ENCODE data around the gene SOCS4.
"Not testable (repeated sequence)": the region's sequence is repeated elsewhere in the genome, so short reads cannot be mapped to it uniquely, and the experiment has no call there.

Gene SOCS4

DNA sequence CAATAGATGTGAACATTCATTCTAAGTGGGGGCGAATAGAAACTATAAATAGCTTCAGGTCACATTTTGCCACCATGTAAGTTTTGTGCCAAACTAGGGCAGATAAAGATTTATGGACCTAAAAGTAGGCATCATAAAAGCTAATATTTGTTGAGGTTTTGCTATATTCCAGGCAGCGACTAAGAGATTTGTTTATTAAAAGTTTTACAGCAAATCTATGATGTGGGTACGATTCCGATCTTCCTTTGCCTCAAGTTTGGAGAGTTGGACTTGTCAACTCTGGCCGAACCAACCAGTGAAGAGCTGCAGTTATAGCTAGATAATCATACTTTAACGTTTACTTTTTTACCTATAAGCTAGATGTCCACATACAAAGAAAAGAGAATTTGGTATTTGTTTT lies 26.0 kb downstream of the SOCS4 start:
- no peak for TF ChIP-seq CTCF (conservative IDR thresholded peaks at IDR 0.05)
- peak overlapping the region; percentile 95 for H3K27ac ChIP-seq

DNA sequence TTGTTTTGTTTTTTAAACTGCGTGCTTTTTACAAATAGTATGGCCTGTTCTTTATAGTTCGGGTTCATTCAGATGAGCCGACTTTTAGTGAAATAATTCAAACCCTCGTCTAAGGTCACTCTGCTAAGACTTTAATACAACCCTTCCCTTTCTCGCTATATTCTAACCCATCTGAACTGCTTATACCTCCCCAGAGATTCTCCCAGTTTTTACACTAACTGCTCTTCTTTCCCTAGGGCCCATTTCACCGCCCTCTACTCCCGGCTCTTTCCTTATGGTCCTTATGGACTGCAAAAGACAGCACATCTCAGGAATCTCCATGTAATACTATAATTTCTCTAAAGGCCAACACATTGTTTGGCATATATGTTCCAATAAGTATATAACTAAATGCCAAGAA lies 26.5 kb downstream of the SOCS4 start:
- no peak for TF ChIP-seq CTCF (conservative IDR thresholded peaks at IDR 0.05)
- peak overlapping the region; percentile 95 for H3K27ac ChIP-seq

DNA sequence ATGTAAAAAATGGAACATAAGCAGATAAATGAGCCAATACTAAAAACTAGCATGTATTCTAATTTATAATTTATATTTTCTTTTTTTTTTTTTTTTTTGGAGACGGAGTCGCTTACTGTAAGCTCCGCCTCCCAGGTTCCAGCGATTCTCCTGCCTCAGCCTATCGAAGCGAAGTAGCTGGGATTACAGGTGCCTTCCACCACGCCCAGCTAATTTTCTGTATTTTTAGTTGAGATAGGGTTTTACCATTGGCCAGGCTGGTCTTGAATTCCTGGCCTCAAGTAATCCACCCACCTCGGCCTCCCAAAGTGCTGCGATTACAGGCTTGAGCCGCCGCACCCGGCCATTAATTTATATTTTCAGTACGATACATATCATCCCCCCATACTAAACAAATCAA lies 27.1 kb downstream of the SOCS4 start:
- TF ChIP-seq CTCF (conservative IDR thresholded peaks at IDR 0.05) = no peak

DNA sequence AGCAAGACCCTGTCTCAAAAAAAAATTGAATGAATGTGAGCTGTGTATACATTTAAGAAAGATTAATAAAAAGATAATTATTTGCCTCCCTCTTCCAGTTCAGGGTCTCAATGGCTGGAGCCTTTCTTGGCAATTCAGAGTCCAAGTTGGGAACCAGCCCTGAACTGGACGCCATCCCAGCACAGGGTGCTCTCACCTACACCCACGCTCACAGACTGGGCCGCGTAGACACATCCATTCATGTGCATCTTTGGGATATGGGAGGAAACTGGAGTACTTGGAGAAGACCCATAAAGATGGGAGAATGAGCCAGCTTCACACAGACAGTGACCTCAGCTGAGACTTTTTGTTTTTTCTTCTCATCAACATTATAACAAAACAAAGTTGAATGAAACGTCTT lies 30.9 kb downstream of the SOCS4 start:
- TF ChIP-seq CTCF (conservative IDR thresholded peaks at IDR 0.05) = no peak
- H3K27ac ChIP-seq = no peak overlapping the region

More for the DNA sequence above, 27.1 kb downstream of the SOCS4 start:
- H3K27ac ChIP-seq = peak overlapping the region; percentile 95

DNA sequence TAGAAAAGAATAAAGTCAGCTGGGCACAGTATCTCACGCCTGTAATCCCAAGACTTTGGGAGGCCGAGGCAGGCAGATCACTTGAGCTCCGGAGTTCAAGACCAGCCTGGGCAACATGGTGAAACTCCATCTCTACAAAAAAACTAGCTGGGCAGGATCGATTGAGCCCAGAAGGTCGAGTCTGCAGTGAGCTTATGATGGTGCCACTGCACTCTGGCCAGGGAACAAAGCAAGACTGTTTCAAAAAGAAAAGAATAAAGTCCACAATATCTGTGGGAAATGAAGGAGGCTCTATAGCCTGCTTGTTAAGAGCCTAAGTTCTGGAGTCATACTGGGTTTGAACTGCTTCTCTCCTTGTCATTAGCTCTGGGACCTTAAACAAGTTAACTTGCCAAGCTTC lies 32.3 kb downstream of the SOCS4 start:
- H3K27ac ChIP-seq = no peak overlapping the region
- no peak for TF ChIP-seq CTCF (conservative IDR thresholded peaks at IDR 0.05)

GRCh38 chr14:55062517-55063351 lies 35.7 kb downstream of the SOCS4 start:
- no peak overlapping the region for H3K27ac ChIP-seq
- TF ChIP-seq CTCF (conservative IDR thresholded peaks at IDR 0.05) = no peak

GRCh38 chr14:55064896-55065295 lies 37.9 kb downstream of the SOCS4 start:
- not testable (repeated sequence) for H3K27ac ChIP-seq

DNA sequence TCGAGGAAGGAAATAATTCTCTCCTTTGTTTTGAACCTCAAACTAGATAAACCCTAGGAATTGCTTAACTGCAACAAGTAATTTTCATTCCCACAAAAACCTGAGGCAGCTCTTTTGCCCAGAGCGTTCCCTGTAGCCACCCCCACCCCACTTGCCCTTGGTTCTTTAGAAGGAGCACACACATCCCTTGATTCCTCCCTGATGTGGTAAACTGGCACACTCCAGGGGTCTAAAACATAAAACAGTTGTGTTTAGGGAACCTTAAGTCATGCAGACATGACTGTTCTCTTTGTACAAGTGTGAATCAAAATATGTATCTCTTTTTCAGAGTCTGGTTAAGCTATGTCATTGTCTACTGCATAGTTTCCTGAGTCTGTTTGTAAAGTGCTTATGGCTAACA lies 38.4 kb downstream of the SOCS4 start:
- H3K27ac ChIP-seq = no peak overlapping the region
- no peak for TF ChIP-seq CTCF (conservative IDR thresholded peaks at IDR 0.05)
